SK-MEL-5 (cell line): ENCODE results near the gene KIF16B. TPM values are rescaled to one million over a fixed set of nuclear protein-coding genes. Genes with fewer than 3 reads are reported as not detected.
"Not testable (repeated sequence)": the region's sequence is repeated elsewhere in the genome, so short reads cannot be mapped to it uniquely, and the experiment has no call there.

Source experiments
- DNase-seq: peaks from one replicate; pipeline ENCODE4 v3.0.0-alpha.2; 2016; ENCODE audit warnings: low read depth, low spot score
- in situ Hi-C: cut with HindIII; loops from 2 replicates; pipeline ENCODE4 v1.10.0; 2016; ENCODE audit warnings: low sequenced_read_pairs, high pct_unique_total_duplicates, low pct_unique_long_range_greater_than_20kb
- total RNA-seq: library from RNA; depleted of rRNA; stranded (reverse); fragments of >200 nt; shearing (Covaris generic); gene quantifications from 2 replicates; pipeline ENCODE4 v1.2.3, GENCODE V29; 2014

KIF16B gene
- total RNA-seq, 1 experiment from 2014 or later, result 13.4 TPM

DNA sequence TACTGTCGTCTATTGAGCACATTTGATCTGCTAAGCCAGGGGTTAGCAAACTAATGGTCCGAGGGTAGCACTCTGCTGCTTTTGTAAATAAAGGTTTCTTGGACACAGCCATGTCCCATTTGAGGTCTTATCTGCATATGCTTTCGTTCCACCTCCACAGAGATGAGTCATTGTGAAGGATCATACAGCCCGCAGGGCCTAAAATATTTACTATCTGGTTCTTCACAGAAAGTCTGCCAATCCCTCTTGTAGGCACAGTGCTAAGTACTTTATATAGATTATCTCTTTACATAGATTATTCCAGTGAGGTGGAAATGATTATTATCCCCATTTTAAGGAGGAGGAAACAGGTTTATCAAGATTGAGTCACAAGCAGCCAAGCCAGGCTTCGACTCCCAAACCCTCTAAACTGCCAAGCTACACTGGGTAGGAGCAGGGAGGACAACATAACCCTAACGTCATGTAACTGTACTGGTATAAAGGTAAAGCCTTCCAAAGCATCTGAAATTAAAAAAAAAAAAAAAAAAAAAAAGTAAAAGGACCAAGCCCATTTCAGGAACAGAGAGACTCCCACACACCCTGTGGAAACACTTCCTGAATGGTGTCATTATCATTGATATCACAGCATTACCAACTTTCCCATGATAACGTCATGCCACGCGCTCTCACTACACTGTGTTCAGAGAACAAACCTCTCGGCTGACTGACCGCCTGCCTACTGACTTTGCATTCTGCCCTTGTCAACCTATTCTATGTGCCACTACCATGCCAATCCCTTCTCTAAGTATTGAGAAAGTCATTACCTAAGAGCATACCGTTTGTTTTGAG lies 101.0 kb downstream of the KIF16B start:
- in situ Hi-C loops, result no loop called here
- peak; percentile 22 for DNase-seq

DNA sequence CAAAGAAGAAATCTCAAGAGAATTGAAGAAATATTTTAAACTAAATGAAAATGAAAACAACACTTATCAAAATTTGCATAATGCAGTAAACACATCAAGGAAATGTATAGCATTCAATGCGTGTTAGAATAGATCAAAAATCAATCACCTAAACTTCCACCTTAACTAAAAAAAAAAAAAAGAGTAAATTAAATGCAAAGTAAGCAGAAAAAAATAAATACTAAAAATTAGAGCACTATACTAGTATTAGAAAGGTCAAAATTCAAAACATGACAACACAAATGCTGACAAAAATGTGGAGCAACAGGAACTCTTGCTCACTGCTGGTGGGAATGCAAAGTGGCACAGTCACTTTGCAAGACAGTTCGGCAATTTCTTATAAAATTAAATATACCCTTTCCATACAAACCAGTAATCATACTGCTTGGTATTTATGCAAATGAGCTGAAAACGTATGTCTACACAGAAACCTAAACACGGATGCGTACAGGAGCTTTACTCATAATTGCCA lies 103.8 kb downstream of the KIF16B start:
- DNase-seq, result no peak
- in situ Hi-C loops, result no loop called here

DNA sequence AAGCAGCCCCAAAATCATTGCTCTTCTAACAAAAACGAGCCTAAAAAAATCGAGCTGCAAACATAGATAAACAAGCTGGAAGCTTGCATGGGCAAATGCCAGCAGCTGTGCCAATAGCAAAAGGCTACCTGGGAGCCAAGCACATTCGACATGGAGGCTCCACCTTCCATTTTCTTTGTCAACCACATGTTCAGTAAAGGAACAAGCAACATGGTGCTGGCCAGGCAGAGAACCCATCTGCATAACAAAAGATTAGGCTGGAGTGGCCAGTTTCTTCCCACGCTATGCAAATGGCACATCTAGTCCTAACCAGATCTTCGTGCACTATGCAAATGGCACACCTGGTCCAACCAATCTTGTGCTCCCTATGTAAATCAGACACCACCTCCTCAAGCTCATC lies 110.5 kb downstream of the KIF16B start:
- in situ Hi-C loops, result no loop called here
- no peak for DNase-seq

DNA sequence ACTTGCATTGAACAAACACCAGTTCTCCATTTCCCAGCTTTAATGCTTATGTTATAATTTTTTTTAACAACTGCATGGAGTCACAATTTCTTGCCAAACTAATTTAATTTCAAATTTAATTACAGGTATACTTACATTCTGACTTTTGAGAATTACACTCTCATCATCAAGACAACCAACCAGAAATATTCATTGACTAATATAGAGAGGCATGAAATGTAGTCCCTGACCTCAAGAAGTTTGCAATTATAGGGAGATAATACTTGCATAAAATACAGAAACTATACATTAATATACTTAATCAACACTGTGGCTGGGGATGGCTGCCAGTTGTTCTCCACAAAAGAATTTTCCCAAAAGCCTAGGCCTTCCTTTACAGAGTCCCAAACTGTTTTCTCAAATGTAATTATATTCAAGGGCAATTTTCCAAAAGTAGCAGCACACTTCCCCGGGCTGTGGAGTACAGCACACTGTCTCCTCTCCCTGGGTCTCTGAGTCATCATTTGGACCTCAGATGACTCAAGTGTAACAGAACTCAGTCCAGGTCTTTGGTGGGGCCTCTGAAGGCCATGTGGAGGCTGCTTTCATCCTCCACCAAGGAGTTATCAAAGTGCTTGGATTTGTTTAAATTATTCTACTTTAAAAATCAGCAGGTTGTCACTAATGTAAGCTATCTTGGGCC lies 114.1 kb downstream of the KIF16B start:
- in situ Hi-C loops, result no loop called here

DNA sequence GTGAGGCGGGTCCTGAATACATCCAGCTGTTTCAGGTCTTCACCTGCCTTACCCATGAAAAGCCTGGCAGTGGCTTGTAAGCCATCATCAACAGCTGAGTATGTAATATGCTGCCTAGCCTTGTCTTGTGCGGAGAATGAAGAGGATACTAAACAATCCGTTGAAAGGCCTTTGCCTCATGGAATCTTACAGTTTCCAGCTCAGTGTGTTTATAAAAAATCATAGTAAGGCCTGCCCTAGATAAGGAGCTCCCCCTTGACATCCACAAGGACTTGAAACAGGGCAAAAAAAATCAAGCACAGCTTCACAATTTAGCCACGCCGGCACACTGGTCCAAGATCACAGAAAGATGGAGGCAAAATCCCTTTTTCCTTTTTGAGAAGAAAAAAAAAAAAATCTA lies 115.7 kb downstream of the KIF16B start:
- no peak for DNase-seq
- in situ Hi-C loops, result no loop called here

More for the DNA sequence above, 114.1 kb downstream of the KIF16B start:
- no peak for DNase-seq

DNA sequence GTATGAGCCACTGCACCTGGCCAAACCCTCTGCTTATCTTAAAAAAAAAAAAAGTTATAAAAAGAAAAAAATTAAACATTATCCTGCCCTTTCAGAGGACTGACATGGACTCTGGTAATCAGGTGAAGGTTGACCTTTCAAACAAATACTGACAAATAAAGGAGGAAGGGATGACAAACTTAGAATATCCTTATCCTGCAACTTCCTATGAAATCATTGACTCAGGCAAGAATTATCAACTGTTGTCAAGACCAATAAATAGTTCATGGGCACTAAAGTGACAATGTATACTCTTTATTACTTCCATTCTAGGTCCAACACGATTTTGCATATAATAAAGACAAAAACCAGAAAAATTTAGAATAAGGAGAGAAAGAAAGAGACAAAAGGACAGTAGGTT lies 117.9 kb downstream of the KIF16B start:
- in situ Hi-C loops, result no loop called here
- DNase-seq, result no peak

DNA sequence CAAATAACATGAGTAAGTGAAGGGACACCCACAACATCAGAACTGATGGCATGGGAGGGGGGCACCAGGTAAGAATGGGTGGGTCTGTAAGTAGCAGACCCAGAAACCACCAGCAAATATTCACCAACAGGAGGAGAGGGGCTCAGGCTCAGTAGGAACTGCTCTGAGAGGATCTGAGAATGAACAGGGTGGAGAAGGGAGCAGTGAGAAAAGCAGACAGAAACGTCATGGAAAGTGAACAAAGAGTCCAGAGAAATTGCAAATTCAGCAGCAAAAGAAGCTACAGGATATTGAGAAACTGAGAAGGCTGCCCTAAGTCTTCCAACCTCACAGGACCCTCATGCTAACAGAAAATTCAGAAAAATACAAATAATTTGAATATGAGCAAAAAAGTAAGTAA lies 121.3 kb downstream of the KIF16B start:
- in situ Hi-C loops, result no loop called here
- no peak for DNase-seq

DNA sequence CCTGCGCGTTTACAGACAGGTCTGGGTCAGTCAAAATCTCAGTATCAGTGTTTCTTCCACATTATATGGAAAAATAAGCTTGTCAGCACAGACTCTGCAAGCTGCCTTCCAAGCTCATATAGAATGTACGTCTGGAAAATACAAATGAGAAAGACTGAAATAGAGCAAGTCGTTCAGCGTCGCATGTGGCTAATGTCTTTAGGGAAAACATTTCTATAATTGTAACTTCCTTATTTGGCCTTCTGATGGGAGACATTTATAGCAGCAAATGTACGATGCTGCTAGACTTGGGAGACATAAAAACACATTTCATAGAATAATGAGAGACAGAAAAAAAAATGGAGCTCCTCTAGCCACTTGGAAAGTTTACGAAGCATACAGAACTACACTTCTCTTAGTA lies 122.2 kb downstream of the KIF16B start:
- in situ Hi-C loops, result no loop called here
- no peak for DNase-seq

DNA sequence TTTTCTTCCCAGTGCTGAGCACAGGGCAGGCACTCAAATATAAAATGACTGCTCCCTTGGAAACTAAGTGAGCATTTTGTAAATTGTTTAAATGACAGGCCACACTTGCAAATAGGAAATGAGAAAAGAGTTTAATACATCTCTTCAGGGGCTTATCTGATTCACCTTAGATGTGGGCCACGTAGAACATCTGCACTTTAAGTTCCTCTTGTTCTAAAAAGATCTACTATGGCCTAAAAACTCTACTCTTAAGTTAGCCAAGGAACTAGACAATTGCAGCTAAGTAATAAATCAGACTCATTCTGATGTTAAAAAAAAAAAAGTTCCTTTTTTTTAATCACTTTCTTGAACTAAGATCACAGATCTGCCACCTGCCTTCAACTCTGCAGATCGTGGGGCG lies 126.3 kb downstream of the KIF16B start:
- in situ Hi-C loops, result no loop called here
- DNase-seq, result no peak

DNA sequence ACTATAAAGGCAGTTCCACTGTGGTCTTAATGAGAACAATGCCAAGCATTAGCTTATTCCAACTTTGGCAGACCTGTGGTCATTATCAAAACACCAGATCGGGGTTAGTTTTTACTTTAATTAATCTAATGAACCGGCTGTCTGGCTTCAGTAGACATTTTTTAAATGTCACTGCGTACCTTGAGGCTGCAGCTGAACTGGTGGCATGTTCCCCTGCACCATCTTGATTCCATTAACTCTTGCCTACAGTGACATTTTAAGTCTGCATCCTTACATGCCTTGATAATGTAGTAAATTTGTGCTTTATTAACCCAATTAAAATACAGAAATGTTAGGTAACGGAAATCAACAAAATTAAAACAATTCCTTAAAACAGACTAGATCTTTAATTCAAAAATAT lies 127.0 kb downstream of the KIF16B start:
- DNase-seq, result no peak

DNA sequence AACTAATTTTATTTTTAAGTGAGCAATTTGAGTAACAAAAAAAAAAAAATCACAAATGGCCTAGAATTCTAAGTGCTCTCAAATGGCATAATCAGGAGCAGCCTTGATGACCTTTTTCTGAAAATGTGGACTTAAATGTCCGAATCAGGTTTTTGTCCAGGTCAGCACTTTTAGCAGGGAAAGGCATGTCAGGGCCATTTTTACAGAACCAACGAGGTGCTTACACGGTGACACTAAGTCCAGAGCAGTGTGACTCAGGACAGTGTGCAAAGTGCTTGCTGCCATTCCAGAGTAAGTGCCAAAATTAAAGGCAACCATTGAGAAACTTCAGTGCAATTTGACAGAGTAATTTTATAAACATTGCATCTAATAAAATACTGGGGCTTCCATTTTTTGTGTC lies 127.8 kb downstream of the KIF16B start:
- no peak for DNase-seq
- in situ Hi-C loops, result no loop called here

More for the DNA sequence above, 127.0 kb downstream of the KIF16B start:
- in situ Hi-C loops, result no loop called here

DNA sequence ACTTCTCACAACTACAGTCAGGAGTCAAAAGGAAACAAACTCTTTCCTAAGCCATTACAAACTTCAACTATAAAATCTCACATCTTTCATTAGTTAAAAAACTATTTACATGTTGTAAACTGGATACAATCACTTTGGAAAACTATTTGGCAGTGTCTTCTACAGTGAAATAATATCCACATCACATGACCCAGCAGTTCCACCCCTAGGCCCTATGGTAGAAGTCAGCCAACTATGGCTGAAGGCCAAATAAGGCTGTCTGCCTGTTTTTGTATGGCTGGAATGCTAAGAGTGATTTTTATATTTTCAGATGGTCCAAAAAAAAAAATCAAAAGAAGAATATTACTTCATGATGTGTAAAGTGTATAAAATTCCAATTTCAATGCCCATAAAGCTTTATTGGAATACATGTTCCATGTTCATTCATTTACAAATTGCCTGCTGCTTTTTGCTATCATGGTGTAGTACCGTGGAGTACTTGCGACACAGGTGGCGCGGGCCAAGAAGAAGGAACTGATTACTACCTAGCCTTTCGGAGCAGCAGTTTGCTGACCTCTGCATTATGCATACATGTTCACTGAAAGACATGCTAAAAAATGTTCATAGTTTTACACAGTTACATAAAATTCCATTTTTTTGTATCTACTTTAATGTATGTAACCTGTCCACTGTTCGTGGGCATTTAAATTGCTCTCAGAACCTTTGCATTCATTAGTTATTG lies 129.0 kb downstream of the KIF16B start:
- in situ Hi-C loops, result no loop called here
- DNase-seq, result no peak

DNA sequence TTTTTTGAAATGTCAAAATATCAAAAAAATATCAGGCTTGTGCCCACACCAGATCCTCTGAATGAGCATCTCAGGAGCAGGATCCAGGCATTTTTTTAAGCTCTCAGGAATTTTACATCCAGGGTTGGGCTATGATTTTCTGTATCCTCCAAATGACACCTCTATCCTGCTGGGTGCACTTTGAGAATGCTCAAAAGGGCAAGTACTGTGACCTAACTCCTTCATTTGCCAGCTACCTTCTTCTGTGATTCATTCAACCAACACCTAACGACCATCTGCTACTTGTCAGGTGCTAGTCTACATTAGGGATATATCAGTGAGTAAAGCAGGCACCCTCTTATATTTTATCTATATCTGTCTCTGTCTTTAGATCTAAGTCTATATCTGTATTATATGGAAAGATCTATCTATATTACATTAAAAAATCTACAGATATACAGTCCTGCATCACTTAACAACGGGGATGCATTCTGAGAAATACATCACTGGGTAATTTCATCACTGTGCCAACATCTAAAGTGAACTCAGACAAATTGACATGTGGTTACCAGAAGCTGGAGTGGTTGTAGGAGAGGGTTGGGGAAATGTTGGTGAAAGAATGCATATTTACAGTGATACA lies 131.6 kb downstream of the KIF16B start:
- no peak for DNase-seq
- in situ Hi-C loops, result no loop called here

DNA sequence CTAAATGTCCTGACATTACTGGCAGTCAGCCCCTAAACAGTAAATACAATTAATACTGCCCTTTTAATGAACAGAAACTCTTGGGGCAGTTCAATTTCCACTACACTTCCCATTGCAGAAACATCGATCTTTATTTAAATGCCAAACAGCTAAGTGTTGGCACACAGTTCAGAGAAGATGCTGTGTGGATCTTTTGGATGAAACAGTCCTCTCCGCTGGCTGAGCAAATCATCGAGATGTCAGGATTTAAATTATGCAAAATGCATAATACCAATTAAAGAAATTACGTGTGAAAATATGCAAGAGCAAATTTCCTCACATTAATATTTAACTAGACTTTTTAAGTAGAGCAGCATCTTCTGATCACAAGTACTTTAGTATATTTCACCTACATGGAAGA lies 132.6 kb downstream of the KIF16B start:
- DNase-seq, result no peak
- in situ Hi-C loops, result no loop called here

DNA sequence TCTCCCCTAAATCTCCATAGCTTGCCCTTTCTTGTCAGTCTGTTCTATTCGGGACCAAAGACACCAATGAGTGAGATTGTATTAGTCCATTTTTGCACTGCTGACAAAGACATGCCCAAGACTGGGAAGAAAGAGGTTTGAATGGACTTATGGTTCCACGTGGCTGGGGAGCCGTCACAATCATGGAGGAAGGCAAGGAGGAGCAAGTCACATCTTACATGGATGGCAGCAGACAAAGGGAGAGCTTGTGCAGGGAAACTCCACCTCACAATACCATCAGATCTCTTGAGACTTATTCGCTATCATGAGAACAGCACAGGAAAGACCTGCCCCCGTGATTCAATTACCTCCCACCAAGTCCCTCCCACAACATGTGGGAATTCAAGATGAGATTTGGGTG lies 133.7 kb downstream of the KIF16B start:
- DNase-seq, in situ Hi-C loops: not testable (repeated sequence)

DNA sequence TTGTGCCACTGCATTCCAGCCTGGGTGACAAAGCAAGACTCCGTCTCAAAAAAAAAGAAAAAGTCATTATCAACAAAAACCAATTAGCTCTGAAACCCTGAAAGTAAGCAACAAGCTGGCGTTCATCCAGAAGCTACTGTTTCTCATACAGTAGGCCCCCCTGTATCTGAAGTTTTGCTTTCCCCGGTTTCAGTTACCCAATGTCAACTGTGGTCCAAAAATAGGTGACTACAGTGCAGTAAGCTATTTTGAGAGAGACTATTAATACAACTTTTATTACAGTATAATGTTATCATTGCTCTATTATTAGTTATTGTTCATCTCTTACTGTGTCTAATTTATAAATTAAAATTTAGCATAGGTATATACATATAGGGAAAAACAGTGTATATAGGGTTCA lies 135.1 kb downstream of the KIF16B start:
- no peak for DNase-seq
- in situ Hi-C loops, result no loop called here

DNA sequence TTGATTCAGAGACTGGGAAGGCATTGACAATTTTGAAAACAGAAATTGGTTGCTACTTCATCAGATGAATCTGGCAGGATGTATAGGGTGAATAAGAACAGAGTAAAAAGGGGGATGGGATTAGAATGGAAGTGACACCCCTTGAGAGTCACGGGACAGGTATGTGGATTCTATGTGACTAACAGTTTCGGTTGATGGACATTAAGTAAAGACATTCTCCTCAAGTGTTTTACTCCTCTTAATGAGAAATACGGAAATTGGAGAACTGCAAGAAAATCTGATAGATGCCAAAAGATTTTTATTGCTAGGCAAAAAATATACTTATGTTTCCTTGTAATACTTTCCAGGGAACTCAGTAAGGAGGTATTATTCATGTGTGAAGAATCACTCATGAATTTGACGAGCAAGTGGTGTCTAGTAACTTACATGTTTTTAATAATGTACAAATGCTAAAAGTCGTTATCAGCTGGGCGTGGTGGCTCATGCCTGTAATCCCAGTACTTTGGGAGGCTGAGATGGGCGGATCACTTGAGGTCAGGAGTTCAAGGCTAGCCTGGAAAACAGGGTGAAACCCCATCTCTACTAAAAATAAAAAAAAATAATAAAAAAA lies 135.8 kb downstream of the KIF16B start:
- in situ Hi-C loops, result no loop called here
- no peak for DNase-seq
